ENCODE measurements around the gene CFAP107.
"Not testable (repeated sequence)": the region's sequence is repeated elsewhere in the genome, so short reads cannot be mapped to it uniquely, and the experiment has no call there.

DNA sequence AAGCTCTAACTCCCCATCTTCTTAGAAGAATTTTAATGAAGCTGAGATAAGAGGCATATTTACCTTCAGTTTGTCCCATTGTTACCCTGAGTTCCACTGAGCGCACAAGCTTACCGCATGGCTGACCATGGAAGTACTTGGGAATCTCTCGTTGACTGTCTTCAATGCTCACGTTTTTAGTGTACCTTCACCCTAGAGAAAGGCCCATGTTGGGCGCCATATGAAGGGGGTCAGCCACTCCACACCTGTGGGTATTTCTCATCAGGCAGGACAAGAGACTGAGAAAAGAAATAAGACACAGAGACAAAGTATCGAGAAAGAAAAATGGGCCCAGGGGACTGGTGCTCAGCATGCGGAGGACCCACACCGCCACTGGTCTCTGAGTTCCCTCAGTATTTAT lies 38.7 kb downstream of the CFAP107 start:
- TF ChIP-seq, protein P1, sequence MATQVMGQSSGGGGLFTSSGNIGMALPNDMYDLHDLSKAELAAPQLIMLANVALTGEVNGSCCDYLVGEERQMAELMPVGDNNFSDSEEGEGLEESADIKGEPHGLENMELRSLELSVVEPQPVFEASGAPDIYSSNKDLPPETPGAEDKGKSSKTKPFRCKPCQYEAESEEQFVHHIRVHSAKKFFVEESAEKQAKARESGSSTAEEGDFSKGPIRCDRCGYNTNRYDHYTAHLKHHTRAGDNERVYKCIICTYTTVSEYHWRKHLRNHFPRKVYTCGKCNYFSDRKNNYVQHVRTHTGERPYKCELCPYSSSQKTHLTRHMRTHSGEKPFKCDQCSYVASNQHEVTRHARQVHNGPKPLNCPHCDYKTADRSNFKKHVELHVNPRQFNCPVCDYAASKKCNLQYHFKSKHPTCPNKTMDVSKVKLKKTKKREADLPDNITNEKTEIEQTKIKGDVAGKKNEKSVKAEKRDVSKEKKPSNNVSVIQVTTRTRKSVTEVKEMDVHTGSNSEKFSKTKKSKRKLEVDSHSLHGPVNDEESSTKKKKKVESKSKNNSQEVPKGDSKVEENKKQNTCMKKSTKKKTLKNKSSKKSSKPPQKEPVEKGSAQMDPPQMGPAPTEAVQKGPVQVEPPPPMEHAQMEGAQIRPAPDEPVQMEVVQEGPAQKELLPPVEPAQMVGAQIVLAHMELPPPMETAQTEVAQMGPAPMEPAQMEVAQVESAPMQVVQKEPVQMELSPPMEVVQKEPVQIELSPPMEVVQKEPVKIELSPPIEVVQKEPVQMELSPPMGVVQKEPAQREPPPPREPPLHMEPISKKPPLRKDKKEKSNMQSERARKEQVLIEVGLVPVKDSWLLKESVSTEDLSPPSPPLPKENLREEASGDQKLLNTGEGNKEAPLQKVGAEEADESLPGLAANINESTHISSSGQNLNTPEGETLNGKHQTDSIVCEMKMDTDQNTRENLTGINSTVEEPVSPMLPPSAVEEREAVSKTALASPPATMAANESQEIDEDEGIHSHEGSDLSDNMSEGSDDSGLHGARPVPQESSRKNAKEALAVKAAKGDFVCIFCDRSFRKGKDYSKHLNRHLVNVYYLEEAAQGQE (IDR thresholded peaks at IDR 0.05; ENCODE audit: insufficient replicate concordance, low read depth) = not testable (repeated sequence)
- TF ChIP-seq, protein P2, sequence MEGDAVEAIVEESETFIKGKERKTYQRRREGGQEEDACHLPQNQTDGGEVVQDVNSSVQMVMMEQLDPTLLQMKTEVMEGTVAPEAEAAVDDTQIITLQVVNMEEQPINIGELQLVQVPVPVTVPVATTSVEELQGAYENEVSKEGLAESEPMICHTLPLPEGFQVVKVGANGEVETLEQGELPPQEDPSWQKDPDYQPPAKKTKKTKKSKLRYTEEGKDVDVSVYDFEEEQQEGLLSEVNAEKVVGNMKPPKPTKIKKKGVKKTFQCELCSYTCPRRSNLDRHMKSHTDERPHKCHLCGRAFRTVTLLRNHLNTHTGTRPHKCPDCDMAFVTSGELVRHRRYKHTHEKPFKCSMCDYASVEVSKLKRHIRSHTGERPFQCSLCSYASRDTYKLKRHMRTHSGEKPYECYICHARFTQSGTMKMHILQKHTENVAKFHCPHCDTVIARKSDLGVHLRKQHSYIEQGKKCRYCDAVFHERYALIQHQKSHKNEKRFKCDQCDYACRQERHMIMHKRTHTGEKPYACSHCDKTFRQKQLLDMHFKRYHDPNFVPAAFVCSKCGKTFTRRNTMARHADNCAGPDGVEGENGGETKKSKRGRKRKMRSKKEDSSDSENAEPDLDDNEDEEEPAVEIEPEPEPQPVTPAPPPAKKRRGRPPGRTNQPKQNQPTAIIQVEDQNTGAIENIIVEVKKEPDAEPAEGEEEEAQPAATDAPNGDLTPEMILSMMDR (IDR thresholded peaks at IDR 0.05; ENCODE audit: insufficient read depth, low read length) = not testable (repeated sequence)
- TF ChIP-seq SPI1 (IDR thresholded peaks at IDR 0.05; ENCODE audit: borderline replicate concordance, low read depth); POLR2AphosphoS5 (IDR thresholded peaks at IDR 0.05; ENCODE audit: low read depth): not testable (repeated sequence)
